Neural progenitor cell (in vitro differentiated cells): Measurements from ENCODE around the gene UQCRQ.

ENCODE experiments used
- EZH2 ChIP-seq: fragments of 200-600 bp; sonication (generic); IDR thresholded peaks from 2 replicates; pipeline ENCODE4 v1.6.1; 2017; ENCODE audit warnings: antibody characterized with exemption, mild to moderate bottlenecking, moderate library complexity
- EZH2phosphoT487 ChIP-seq: fragments of 200-600 bp; sonication (generic); IDR thresholded peaks from 2 replicates; pipeline ENCODE4 v1.6.1; 2017; ENCODE audit warnings: antibody characterized with exemption
- TF ChIP-seq, protein P1 (sequence below): fragments of 200-600 bp; sonication (generic); IDR thresholded peaks from 2 replicates; pipeline ENCODE4 v1.5.1; 2017; ENCODE audit warnings: antibody characterized with exemption, mild to moderate bottlenecking

DNA sequence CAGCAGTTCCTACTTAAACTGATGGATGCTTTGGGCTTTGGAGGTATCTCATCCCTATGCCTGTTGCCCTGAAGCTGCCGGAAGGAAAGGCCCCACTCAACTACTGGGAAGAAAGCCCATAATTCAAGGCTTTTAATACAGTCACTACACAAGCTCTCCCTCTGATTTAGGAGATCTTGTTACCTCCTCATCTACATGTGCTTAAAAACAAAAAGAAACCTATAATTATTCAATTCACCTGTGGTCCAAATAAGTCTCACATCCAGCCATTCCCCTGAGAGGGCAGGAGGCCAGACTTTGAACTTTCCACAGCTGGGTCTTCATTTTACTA, 6.3 kb downstream of the UQCRQ start:
- TF ChIP-seq, protein P1, sequence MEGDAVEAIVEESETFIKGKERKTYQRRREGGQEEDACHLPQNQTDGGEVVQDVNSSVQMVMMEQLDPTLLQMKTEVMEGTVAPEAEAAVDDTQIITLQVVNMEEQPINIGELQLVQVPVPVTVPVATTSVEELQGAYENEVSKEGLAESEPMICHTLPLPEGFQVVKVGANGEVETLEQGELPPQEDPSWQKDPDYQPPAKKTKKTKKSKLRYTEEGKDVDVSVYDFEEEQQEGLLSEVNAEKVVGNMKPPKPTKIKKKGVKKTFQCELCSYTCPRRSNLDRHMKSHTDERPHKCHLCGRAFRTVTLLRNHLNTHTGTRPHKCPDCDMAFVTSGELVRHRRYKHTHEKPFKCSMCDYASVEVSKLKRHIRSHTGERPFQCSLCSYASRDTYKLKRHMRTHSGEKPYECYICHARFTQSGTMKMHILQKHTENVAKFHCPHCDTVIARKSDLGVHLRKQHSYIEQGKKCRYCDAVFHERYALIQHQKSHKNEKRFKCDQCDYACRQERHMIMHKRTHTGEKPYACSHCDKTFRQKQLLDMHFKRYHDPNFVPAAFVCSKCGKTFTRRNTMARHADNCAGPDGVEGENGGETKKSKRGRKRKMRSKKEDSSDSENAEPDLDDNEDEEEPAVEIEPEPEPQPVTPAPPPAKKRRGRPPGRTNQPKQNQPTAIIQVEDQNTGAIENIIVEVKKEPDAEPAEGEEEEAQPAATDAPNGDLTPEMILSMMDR = no peak
- no peak for TF ChIP-seq EZH2phosphoT487
- no peak for TF ChIP-seq EZH2
